SU-DHL-6 (cell line): Measurements from ENCODE around the gene RGL4.
"Not testable (repeated sequence)": the region's sequence is repeated elsewhere in the genome, so short reads cannot be mapped to it uniquely, and the experiment has no call there.

Experiments
- H2AFZ ChIP-seq: fragments of 200-600 bp; sonication (generic); 2 replicates; pipeline ENCODE4 v1.6.1; 2014; ENCODE audit warnings: low read depth, mild to moderate bottlenecking, moderate library complexity, mixed read lengths, antibody characterized with exemption, low read length; ENCODE audit not compliant: severe bottlenecking
- H3F3A ChIP-seq: fragments of 200-600 bp; shearing (Covaris generic); 2 replicates; pipeline ENCODE4 v1.6.0; 2016; ENCODE audit warnings: antibody characterized with exemption, mild to moderate bottlenecking; ENCODE audit not compliant: insufficient read depth
- H3K27ac ChIP-seq: fragments of 200-600 bp; sonication (generic); 2 replicates; pipeline ENCODE4 v1.5.1; 2016; ENCODE audit warnings: low read depth, mild to moderate bottlenecking, low read length, moderate library complexity, mixed read lengths
- H3K27me3 ChIP-seq: fragments of 200-600 bp; sonication (generic), shearing (Covaris generic); 2 replicates; pipeline ENCODE4 v1.6.0; 2014; ENCODE audit warnings: mild to moderate bottlenecking, low read length
- H3K36me3 ChIP-seq: fragments of 200-600 bp; sonication (generic); 2 replicates; pipeline ENCODE4 v1.6.1; 2014; ENCODE audit warnings: mild to moderate bottlenecking, low read length, mixed read lengths
- H3K4me2 ChIP-seq: fragments of 300-600, 200-600 bp; shearing (Covaris generic), sonication (generic); 2 replicates; pipeline ENCODE4 v1.6.0; 2014; ENCODE audit warnings: low read length, low read depth, mild to moderate bottlenecking; ENCODE audit not compliant: poor library complexity, severe bottlenecking
- H3K4me3 ChIP-seq: fragments of 200-600 bp; sonication (generic); 2 replicates; pipeline ENCODE4 v1.5.1; 2014; ENCODE audit warnings: antibody characterized with exemption, low read length, mild to moderate bottlenecking, mixed read lengths; ENCODE audit not compliant: insufficient read depth, poor library complexity, severe bottlenecking
- H3K79me2 ChIP-seq: fragments of 200-600 bp; sonication (generic); 2 replicates; pipeline ENCODE4 v1.6.1; 2014; ENCODE audit warnings: mild to moderate bottlenecking, low read length, moderate library complexity; ENCODE audit not compliant: insufficient read depth
- H3K9ac ChIP-seq: fragments of 200-600 bp; sonication (generic); 2 replicates; pipeline ENCODE4 v1.7.0; 2014; ENCODE audit warnings: mild to moderate bottlenecking, low read length
- H3K9me2 ChIP-seq: fragments of 200-600 bp; sonication (generic); replicated peaks from 2 replicates; pipeline ENCODE4 v1.6.1; 2014; ENCODE audit warnings: low read length; ENCODE audit not compliant: insufficient read depth
- H3K9me3 ChIP-seq: fragments of 200-600 bp; sonication (generic); 2 replicates; pipeline ENCODE4 v1.6.1; 2014; ENCODE audit warnings: low read length, mixed read lengths; ENCODE audit not compliant: insufficient read depth
- H4K20me1 ChIP-seq: fragments of 200-600 bp; sonication (generic); 2 replicates; pipeline ENCODE4 v1.6.1; 2014; ENCODE audit warnings: low read depth, mild to moderate bottlenecking, antibody characterized with exemption, low read length, moderate library complexity, mixed read lengths
- EZH2phosphoT487 ChIP-seq: fragments of 200-600 bp; sonication (generic), shearing (Covaris generic); conservative IDR thresholded peaks from 2 replicates; pipeline ENCODE4 v1.6.1; 2018; ENCODE audit warnings: mild to moderate bottlenecking, antibody characterized with exemption, low read length, moderate library complexity, mixed read lengths
- TF ChIP-seq, protein P1 (sequence below): fragments of 200-600 bp; sonication (generic); IDR thresholded peaks from one replicate; pipeline ENCODE4 v1.5.1; 2017; ENCODE audit warnings: antibody characterized with exemption, mild to moderate bottlenecking, low read length, moderate library complexity; ENCODE audit not compliant: insufficient read depth, poor library complexity, severe bottlenecking

Gene RGL4

DNA sequence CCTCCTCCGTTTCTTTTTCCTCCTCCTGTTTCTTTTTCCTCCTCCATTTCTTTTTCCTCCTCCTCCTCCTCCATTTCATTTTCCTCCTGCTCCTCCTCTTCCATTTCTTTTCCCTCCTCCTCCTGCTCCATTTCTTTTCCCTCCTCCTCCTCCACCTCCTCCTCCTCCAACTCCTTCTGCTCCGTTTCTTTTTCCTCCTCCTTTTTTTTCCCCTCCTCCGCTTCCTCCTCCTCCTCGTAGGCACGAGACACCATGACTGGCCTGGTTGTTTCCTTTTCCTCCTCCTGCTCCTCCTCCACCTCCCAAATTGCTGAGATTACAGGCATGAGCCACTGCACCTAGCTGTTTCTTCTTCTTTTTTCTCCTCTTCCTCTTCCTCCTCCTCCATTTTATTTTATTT, 33.1 kb upstream of the RGL4 start:
- Histone ChIP-seq H3K9me2 (no peaks in the 10 kb centered on the region), H3K4me2 (no peak overlapping the region), H3F3A (no peaks in the 10 kb centered on the region), H4K20me1 (no peaks in the 10 kb centered on the region), H2AFZ (no peak overlapping the region), H3K27ac (no peak overlapping the region), H3K79me2 (no peaks in the 10 kb centered on the region), H3K27me3 (no peaks in the 10 kb centered on the region), H3K9ac (no peak overlapping the region), H3K36me3 (no peaks in the 10 kb centered on the region), H3K9me3 (no peaks in the 10 kb centered on the region), H3K4me3 (no peak overlapping the region)
- TF ChIP-seq EZH2phosphoT487, result no peak
- TF ChIP-seq, protein P1, sequence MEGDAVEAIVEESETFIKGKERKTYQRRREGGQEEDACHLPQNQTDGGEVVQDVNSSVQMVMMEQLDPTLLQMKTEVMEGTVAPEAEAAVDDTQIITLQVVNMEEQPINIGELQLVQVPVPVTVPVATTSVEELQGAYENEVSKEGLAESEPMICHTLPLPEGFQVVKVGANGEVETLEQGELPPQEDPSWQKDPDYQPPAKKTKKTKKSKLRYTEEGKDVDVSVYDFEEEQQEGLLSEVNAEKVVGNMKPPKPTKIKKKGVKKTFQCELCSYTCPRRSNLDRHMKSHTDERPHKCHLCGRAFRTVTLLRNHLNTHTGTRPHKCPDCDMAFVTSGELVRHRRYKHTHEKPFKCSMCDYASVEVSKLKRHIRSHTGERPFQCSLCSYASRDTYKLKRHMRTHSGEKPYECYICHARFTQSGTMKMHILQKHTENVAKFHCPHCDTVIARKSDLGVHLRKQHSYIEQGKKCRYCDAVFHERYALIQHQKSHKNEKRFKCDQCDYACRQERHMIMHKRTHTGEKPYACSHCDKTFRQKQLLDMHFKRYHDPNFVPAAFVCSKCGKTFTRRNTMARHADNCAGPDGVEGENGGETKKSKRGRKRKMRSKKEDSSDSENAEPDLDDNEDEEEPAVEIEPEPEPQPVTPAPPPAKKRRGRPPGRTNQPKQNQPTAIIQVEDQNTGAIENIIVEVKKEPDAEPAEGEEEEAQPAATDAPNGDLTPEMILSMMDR, result no peak

DNA sequence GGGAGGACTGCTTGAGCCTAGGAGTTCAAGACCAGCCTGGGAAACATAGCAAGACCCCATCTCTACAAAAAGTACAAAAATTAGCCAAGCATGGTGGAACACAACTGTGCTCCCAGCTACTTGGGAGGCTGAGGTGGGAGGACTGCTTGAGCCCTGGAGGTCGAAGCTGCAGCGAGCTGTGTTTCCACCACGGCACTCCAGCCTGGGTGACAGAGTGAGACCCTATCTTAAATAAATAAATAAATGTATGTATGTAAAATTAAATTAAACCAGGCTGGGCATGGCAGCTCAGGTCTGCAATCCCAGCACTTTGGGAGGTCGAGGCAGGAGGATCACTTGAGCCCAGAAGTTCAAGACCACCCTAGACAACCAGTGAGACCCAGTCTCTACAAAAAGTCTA, 30.4 kb upstream of the RGL4 start:
- not testable (repeated sequence) for H3F3A ChIP-seq, H3K36me3 ChIP-seq, H3K9me2 ChIP-seq, H3K9me3 ChIP-seq, H3K27me3 ChIP-seq, H2AFZ ChIP-seq, H3K9ac ChIP-seq, H3K27ac ChIP-seq, H3K79me2 ChIP-seq, H4K20me1 ChIP-seq, H3K4me3 ChIP-seq, H3K4me2 ChIP-seq

DNA sequence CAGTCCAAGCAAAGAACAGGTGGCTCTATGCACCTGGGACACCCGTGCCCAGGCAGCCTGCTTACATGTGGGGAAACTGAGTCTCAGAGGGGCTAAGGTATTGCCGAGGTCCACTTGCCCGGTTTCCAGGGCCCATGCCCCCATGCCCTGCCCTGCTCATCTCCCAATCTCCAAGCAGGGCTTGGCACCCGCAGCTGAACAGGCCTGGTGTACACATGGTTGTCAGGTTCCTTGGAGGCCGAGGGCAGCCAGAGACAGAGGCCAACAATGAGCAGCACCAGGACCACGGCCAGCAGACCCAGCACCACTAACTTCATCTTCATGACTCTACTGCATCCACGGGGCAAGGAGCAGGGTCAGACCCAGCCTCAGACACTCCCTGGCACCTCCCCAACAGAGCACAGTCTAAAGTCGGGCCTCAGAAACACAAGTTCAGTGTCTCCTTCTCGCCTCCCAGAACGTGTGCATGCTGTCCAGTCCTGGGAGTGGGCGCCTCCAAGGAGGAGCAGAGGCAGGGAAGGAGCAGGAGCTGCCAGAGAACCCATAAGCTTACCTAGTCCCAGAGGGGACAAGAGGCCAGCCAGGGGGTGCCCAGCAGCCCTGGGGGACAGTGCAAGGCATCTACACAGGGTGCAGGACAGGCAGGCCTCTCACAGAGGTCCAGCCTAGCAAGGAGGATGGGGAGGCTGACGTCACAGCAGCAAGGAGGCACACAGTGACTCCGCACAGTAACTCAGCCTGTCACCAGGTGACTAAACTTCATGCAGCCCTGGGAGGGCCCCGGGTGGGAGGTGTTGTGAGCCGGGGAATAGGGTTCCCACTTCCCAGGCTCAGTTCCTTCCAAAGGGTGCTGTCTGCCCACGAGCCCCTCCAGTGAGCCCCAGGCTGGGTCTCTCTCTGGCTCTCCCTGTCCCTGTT, 20.2 kb upstream of the RGL4 start:
- Histone ChIP-seq H3K36me3 (no peaks in the 10 kb centered on the region), H4K20me1 (no peaks in the 10 kb centered on the region), H3F3A (no peaks in the 10 kb centered on the region), H3K27ac (no peak overlapping the region), H3K4me3 (no peak overlapping the region), H2AFZ (no peak overlapping the region), H3K27me3 (no peaks in the 10 kb centered on the region), H3K9me3 (no peaks in the 10 kb centered on the region), H3K9ac (no peak overlapping the region), H3K4me2 (no peak overlapping the region), H3K79me2 (no peaks in the 10 kb centered on the region), H3K9me2 (no peaks in the 10 kb centered on the region)
- TF ChIP-seq EZH2phosphoT487, result no peak
- TF ChIP-seq, protein P1, result no peak

DNA sequence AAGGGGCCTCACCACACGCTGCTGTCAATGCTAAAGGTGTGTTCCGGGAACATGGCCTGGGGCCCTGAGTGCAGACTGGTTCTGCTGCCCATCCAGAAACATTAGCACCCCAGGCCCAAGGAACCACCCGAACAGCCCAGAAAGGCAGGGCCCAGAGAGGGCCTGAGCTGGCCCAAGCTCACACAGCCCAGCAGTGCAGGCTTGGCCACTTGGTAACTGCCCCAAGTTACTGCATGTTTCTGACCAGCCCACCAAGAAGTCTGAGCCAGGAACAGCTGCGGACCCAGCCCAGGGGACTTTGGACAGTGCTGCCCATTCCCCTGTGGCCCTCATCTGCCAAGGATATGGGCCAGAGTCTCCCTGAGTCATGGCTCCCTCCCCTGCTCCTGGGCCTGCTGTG, 19.4 kb upstream of the RGL4 start:
- H3K4me3 ChIP-seq, H3K27me3 ChIP-seq, H3F3A ChIP-seq, H4K20me1 ChIP-seq, H2AFZ ChIP-seq, H3K9me3 ChIP-seq, H3K9me2 ChIP-seq, H3K36me3 ChIP-seq, H3K27ac ChIP-seq, H3K9ac ChIP-seq, H3K79me2 ChIP-seq, H3K4me2 ChIP-seq: not testable (repeated sequence)

DNA sequence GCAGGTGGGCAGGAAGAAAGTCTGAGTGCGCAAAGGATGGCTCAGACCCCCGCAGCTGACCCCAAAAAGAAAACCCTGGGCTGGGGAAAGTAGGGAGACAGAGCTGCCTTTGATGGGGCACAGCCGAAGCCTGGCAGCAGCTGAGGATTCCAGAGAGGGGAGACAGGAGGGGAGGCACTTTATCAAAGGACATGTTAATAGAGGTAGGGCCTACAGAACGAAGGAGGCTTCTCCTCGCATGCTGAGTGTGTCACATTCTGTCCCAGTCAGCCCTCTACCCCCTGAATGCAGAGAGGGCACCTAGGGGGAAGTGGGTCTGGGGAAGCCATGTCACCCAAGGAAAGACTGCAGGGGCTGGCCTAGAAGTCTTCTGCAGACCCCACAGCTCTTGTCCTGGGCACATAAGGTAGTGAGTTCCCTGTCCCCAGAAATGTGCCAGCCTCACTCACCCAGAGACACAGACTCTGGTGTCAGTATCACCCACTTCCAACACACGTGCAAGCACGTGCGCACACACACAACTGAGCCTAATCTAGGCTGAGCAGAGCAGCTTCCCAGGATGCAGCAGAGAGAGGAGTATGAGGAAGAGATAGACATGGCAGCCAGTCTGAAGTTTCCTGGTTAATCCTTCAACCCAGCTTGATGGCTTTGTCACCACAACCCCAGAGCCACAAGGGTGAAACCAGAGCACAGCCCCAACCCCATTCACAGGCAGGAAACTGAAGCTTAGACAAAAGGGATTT, 18.3 kb upstream of the RGL4 start:
- H3K4me3 ChIP-seq, H3K9ac ChIP-seq, H3F3A ChIP-seq, H3K4me2 ChIP-seq, H3K36me3 ChIP-seq, H3K9me3 ChIP-seq, H3K9me2 ChIP-seq, H3K79me2 ChIP-seq, H3K27me3 ChIP-seq, H3K27ac ChIP-seq, H4K20me1 ChIP-seq, H2AFZ ChIP-seq: not testable (repeated sequence)
